ENCODE results near the gene LGALS12.

DNA sequence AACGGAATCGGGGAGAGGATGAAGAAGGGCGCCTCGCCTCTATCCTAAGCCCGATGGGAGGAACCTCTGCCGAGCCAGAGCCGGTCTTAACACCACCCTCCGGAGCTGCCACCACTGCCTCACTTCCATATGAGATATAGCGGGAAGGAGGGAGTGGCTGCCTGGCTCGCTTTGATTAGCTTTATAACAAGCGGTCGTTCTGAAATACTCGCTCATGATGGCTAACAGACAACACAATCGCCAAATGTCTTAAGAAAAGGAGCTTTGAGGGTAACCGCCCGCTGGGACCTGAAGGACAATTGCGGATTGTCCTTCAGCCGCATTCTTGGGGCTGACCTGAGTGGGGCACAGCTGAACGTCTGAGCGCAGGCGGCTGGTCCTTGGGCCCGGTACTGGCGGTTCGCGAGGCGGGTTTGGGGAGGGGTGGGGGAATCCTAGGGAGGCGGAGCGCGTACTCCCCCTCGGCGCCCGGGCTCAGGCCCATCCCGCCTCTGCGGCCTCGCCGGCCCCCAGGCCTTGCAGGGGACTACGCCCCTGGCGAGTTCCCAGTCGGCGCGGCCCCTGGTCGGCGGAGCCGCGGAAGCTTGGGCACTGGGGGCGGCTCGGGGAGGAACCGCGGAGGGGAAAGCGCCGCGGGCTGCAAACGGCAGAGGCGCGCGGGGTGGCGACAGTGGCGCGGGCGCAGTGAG, 15.2 kb upstream of the LGALS12 start, which contains the start of gene PLAAT5:
- TF ChIP-seq, protein P1, sequence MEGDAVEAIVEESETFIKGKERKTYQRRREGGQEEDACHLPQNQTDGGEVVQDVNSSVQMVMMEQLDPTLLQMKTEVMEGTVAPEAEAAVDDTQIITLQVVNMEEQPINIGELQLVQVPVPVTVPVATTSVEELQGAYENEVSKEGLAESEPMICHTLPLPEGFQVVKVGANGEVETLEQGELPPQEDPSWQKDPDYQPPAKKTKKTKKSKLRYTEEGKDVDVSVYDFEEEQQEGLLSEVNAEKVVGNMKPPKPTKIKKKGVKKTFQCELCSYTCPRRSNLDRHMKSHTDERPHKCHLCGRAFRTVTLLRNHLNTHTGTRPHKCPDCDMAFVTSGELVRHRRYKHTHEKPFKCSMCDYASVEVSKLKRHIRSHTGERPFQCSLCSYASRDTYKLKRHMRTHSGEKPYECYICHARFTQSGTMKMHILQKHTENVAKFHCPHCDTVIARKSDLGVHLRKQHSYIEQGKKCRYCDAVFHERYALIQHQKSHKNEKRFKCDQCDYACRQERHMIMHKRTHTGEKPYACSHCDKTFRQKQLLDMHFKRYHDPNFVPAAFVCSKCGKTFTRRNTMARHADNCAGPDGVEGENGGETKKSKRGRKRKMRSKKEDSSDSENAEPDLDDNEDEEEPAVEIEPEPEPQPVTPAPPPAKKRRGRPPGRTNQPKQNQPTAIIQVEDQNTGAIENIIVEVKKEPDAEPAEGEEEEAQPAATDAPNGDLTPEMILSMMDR (IDR thresholded peaks at IDR 0.05), result no peak
- TF ChIP-seq POLR2A (IDR thresholded peaks at IDR 0.05), result no peak
